Central memory CD8-positive, alpha-beta T cell (primary cell): ENCODE measurements around the gene KLHDC7A.

Experiments
- ATAC-seq: fragments of 150-1000 bp; cut with Tn5 transposase; replicated peaks from 2 replicates; pipeline ENCODE4 v1.10.0; 2022; ENCODE audit warnings: mild to moderate bottlenecking, moderate FRiP score, moderate number of reproducible peaks; ENCODE audit not compliant: poor library complexity, severe bottlenecking; ENCODE audit errors: extremely low read depth
- DNase-seq, 2 donors: peaks; one replicate each; pipeline ENCODE4 v3.0.0; 2021; ENCODE audit warnings: low spot score in 2 of 2
- H3K27ac Mint-ChIP-seq: one replicate; pipeline ENCODE4 v1.8.0; 2022; ENCODE audit warnings: low read depth, mild to moderate bottlenecking, moderate library complexity, mixed read lengths
- H3K27me3 Mint-ChIP-seq: one replicate; pipeline ENCODE4 v1.8.0; 2022; ENCODE audit warnings: mixed read lengths
- H3K36me3 Mint-ChIP-seq: one replicate; pipeline ENCODE4 v1.8.0; 2022; ENCODE audit warnings: mild to moderate bottlenecking, moderate library complexity, mixed read lengths; ENCODE audit not compliant: insufficient read depth
- H3K4me1 Mint-ChIP-seq: one replicate; pipeline ENCODE4 v1.8.0; 2022; ENCODE audit warnings: mixed read lengths
- H3K4me3 Mint-ChIP-seq: one replicate; pipeline ENCODE4 v1.8.0; 2022; ENCODE audit warnings: mild to moderate bottlenecking, moderate library complexity, mixed read lengths
- H3K9me3 Mint-ChIP-seq: one replicate; pipeline ENCODE4 v1.8.0; 2022; ENCODE audit warnings: mixed read lengths

Gene KLHDC7A

GRCh38 chr1:18496497-18497235 lies 15.9 kb downstream of the KLHDC7A start:
- DNase-seq: no peak
- peaks cover 78% of the 10 kb centered on the region for H3K27me3 Mint-ChIP-seq
- no peak overlapping the region for H3K27ac Mint-ChIP-seq
- H3K9me3 Mint-ChIP-seq: no peaks in the 10 kb centered on the region
- no peaks in the 10 kb centered on the region for H3K36me3 Mint-ChIP-seq
- H3K4me1 Mint-ChIP-seq: no peaks in the 10 kb centered on the region
- no peak overlapping the region for H3K4me3 Mint-ChIP-seq
- no peak for ATAC-seq

- H3K4me1 Mint-ChIP-seq: no peaks in the 10 kb centered on the region
- no peaks in the 10 kb centered on the region for H3K9me3 Mint-ChIP-seq
- H3K27ac Mint-ChIP-seq: no peak overlapping the region
- ATAC-seq: no peak
- DNase-seq: no peak
- no peaks in the 10 kb centered on the region for H3K36me3 Mint-ChIP-seq
- H3K4me3 Mint-ChIP-seq: no peak overlapping the region
- peaks cover 55% of the 10 kb centered on the region for H3K27me3 Mint-ChIP-seq
These were observed 21.1 kb downstream of the KLHDC7A start for GRCh38 chr1:18501833-18502232.

GRCh38 chr1:18504609-18505008 lies 23.9 kb downstream of the KLHDC7A start:
- no peaks in the 10 kb centered on the region for H3K36me3 Mint-ChIP-seq
- peaks cover 28% of the 10 kb centered on the region for H3K27me3 Mint-ChIP-seq
- no peak overlapping the region for H3K4me3 Mint-ChIP-seq
- H3K9me3 Mint-ChIP-seq: no peaks in the 10 kb centered on the region
- DNase-seq (no peak), ATAC-seq (no peak)
- H3K4me1 Mint-ChIP-seq: no peaks in the 10 kb centered on the region
- H3K27ac Mint-ChIP-seq: no peak overlapping the region

- no peaks in the 10 kb centered on the region for H3K9me3 Mint-ChIP-seq
- DNase-seq (no peak), ATAC-seq (no peak)
- no peaks in the 10 kb centered on the region for H3K4me1 Mint-ChIP-seq
- H3K36me3 Mint-ChIP-seq: no peaks in the 10 kb centered on the region
- peaks cover 17% of the 10 kb centered on the region for H3K27me3 Mint-ChIP-seq
- no peak overlapping the region for H3K27ac Mint-ChIP-seq
- H3K4me3 Mint-ChIP-seq: no peak overlapping the region
These were observed 24.9 kb downstream of the KLHDC7A start for GRCh38 chr1:18505666-18506065.

GRCh38 chr1:18508084-18508483 lies 27.4 kb downstream of the KLHDC7A start:
- Mint-ChIP-seq H3K27me3 (peaks cover 11% of the 10 kb centered on the region), H3K36me3 (no peaks in the 10 kb centered on the region), H3K4me3 (no peak overlapping the region), H3K9me3 (peaks cover 5% of the 10 kb centered on the region), H3K27ac (no peak overlapping the region), H3K4me1 (no peaks in the 10 kb centered on the region)
- ATAC-seq (no peak), DNase-seq (no peak)

GRCh38 chr1:18511149-18511873 lies 30.6 kb downstream of the KLHDC7A start:
- Mint-ChIP-seq H3K4me1 (no peaks in the 10 kb centered on the region), H3K9me3 (peaks cover 17% of the 10 kb centered on the region), H3K27me3 (peaks cover 15% of the 10 kb centered on the region), H3K4me3 (no peak overlapping the region), H3K27ac (no peak overlapping the region), H3K36me3 (no peaks in the 10 kb centered on the region)
- DNase-seq (no peak), ATAC-seq (no peak)

- Mint-ChIP-seq H3K27me3 (peaks cover 15% of the 10 kb centered on the region), H3K27ac (no peak overlapping the region), H3K4me3 (no peak overlapping the region), H3K9me3 (peaks cover 17% of the 10 kb centered on the region), H3K4me1 (no peaks in the 10 kb centered on the region), H3K36me3 (no peaks in the 10 kb centered on the region)
- DNase-seq (no peak), ATAC-seq (no peak)
These were observed 31.1 kb downstream of the KLHDC7A start for GRCh38 chr1:18511874-18512150.

- ATAC-seq (no peak), DNase-seq (no peak)
- Mint-ChIP-seq H3K4me1 (no peaks in the 10 kb centered on the region), H3K9me3 (peaks cover 17% of the 10 kb centered on the region), H3K4me3 (no peak overlapping the region), H3K36me3 (no peaks in the 10 kb centered on the region), H3K27ac (no peak overlapping the region), H3K27me3 (peaks cover 15% of the 10 kb centered on the region)
These were observed 32.2 kb downstream of the KLHDC7A start for GRCh38 chr1:18512883-18513282.

GRCh38 chr1:18513995-18514394 lies 33.3 kb downstream of the KLHDC7A start:
- Mint-ChIP-seq H3K4me3 (no peak overlapping the region), H3K27ac (no peak overlapping the region)
- DNase-seq: no peak

GRCh38 chr1:18515120-18515667 lies 34.5 kb downstream of the KLHDC7A start:
- Mint-ChIP-seq H3K4me1 (no peaks in the 10 kb centered on the region), H3K27me3 (peaks cover 37% of the 10 kb centered on the region), H3K27ac (no peak overlapping the region), H3K36me3 (no peaks in the 10 kb centered on the region), H3K4me3 (no peak overlapping the region), H3K9me3 (peaks cover 23% of the 10 kb centered on the region)
- DNase-seq (no peak), ATAC-seq (no peak)

More at GRCh38 chr1:18513995-18514394, 33.3 kb downstream of the KLHDC7A start:
- Mint-ChIP-seq H3K9me3 (peaks cover 23% of the 10 kb centered on the region), H3K36me3 (no peaks in the 10 kb centered on the region), H3K4me1 (no peaks in the 10 kb centered on the region), H3K27me3 (peaks cover 27% of the 10 kb centered on the region)
- ATAC-seq: no peak

GRCh38 chr1:18516473-18516872 lies 35.7 kb downstream of the KLHDC7A start:
- peaks cover 47% of the 10 kb centered on the region for H3K27me3 Mint-ChIP-seq
- H3K9me3 Mint-ChIP-seq: peaks cover 23% of the 10 kb centered on the region
- H3K36me3 Mint-ChIP-seq: no peaks in the 10 kb centered on the region
- no peak overlapping the region for H3K4me3 Mint-ChIP-seq
- no peak overlapping the region for H3K27ac Mint-ChIP-seq
- no peak for ATAC-seq
- DNase-seq: no peak
- no peaks in the 10 kb centered on the region for H3K4me1 Mint-ChIP-seq

GRCh38 chr1:18526436-18527275 lies 45.9 kb downstream of the KLHDC7A start:
- H3K4me1 Mint-ChIP-seq: no peaks in the 10 kb centered on the region
- DNase-seq: no peak
- no peak overlapping the region for H3K4me3 Mint-ChIP-seq
- H3K27ac Mint-ChIP-seq: no peak overlapping the region
- no peak for ATAC-seq
- peaks cover 55% of the 10 kb centered on the region for H3K27me3 Mint-ChIP-seq
- H3K9me3 Mint-ChIP-seq: no peaks in the 10 kb centered on the region
- no peaks in the 10 kb centered on the region for H3K36me3 Mint-ChIP-seq
